ENCODE measurements around the gene TMEM41B.

DNA sequence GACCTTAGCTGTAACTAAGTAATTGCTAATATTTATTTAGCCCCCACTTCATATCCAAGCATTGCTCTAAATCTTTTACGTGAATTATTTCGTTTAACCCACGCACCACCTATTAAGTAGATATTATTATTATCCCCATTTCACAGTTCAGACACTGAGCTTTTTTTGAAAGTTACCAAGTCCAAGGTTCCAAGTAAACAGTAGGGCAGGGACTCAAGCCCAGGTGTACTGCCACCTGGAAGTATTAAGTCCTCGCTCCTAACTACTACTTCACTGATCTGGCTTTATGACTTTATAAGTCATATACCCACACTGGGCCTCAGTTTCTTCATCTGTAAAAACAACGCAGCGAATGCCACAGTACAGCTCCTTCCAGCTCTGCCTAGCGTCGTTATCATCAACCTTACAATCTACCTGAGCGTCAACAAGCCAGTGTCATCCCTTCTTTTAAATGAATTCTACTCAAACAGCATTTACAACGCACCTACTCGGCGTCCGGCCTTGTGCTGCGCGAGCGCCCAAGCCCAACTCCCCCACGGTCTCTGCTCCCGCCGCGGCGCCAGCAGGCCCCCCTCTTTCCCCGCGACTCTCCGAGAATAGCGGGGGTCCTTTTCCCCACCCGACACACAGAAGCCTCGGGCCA, 624 bp downstream of the TMEM41B start:
- TF ChIP-seq, protein P1, sequence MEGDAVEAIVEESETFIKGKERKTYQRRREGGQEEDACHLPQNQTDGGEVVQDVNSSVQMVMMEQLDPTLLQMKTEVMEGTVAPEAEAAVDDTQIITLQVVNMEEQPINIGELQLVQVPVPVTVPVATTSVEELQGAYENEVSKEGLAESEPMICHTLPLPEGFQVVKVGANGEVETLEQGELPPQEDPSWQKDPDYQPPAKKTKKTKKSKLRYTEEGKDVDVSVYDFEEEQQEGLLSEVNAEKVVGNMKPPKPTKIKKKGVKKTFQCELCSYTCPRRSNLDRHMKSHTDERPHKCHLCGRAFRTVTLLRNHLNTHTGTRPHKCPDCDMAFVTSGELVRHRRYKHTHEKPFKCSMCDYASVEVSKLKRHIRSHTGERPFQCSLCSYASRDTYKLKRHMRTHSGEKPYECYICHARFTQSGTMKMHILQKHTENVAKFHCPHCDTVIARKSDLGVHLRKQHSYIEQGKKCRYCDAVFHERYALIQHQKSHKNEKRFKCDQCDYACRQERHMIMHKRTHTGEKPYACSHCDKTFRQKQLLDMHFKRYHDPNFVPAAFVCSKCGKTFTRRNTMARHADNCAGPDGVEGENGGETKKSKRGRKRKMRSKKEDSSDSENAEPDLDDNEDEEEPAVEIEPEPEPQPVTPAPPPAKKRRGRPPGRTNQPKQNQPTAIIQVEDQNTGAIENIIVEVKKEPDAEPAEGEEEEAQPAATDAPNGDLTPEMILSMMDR (IDR thresholded peaks at IDR 0.05) = no peak
- no peak for TF ChIP-seq POLR2A (IDR thresholded peaks at IDR 0.05)
